Right cardiac atrium (tissue), 5 donors: ENCODE data around the gene IGLL1. TPM values are rescaled to one million over a fixed set of nuclear protein-coding genes. Genes with fewer than 3 reads are reported as not detected.
A peak's percentile ranks its signal among the peaks of the same experiment; 100 is the strongest.

Experiments
- ATAC-seq, 2 donors: fragments of 200-7000 bp; cut with Tn5 transposase; one replicate each; pipeline versions ENCODE4 v1.8.0 to v1.9.1; 2020; ENCODE audit warnings: moderate library complexity in 2 of 2, mild to moderate bottlenecking in 1 of 2
- DNase-seq, 3 donors: peaks; one replicate each; pipeline ENCODE4 v3.0.0-alpha.2; 2020
- H3K27ac ChIP-seq: one replicate; pipeline ENCODE4 v1.5.1; 2013; ENCODE audit warnings: mild to moderate bottlenecking, low read length, control low read depth, moderate library complexity
- H3K27me3 ChIP-seq: one replicate; pipeline ENCODE4 v1.6.1; 2013; ENCODE audit not compliant: control insufficient read depth, insufficient read depth
- H3K4me1 ChIP-seq: one replicate; pipeline ENCODE4 v1.6.1; 2013; ENCODE audit warnings: low read length; ENCODE audit not compliant: control insufficient read depth, insufficient read depth
- H3K4me3 ChIP-seq: one replicate; pipeline ENCODE4 v1.5.1; 2013; ENCODE audit warnings: low read length, control low read depth
- H3K9me3 ChIP-seq: one replicate; pipeline ENCODE4 v1.6.1; 2013; ENCODE audit warnings: low read length; ENCODE audit not compliant: control insufficient read depth
- WGBS: extraction: QIAGEN DNeasy Blood & Tissue Kit; methylation state at CpG from one replicate; pipeline ENCODE4 v1.1.7; 2013; 5-methylcytosine and 5-hydroxymethylcytosine counted together
- intact Hi-C, 4 donors: fragments of 100-400 bp; cut with DNase I; formaldehyde crosslinking; loops; one replicate each; pipeline versions ENCODE4 v1.11.0 to v1.14.0; 2022 to 2023
- polyA plus RNA-seq: library from polyadenylated mRNA; stranded (reverse); fragments of 200-250 nt; gene quantifications from one replicate; pipeline ENCODE4 v1.2.3, GENCODE V29; 2013
- total RNA-seq, 4 donors: library from RNA; stranded (reverse); fragmentation: NEBNext Ultra II Directional; extraction: Animal tissue kit (Norgen Biotek cat#: 25700); gene quantifications; one replicate each; pipeline ENCODE4 v1.2.1, GENCODE V29; 2021
- donor health status: healthy with polysubstance abuse.
- donor health status: DM: no; HTN: yes; CAD: no.
- donor health status: DM: no; HTN: no; CAD: no.
- donor health status: DM: no; HTN: yes; CAD: no; lungs with severe emphysema.
- donor health status: DM: yes; HTN: yes; CAD: no.

IGLL1 gene
- total and polyA plus RNA-seq, 5 donors, result not detected

DNA sequence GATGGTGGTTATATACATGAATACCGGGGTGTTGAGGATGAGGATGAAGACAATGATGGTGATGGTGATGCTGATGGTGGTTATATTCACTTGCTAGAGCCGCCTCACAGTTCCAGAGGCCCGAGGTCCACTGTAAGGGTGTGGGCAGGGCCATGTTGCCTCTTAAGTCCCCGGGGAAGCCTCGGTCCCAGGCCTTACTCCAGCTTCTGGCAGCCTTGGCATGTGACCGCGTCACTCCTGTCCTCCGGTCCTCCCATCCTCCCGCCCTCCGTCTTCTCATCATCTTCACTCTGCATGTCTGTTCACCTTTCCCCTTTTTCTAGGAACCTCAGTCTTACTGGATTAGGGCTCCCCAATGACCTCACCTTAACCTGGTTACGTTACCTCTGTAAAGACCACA, 54.6 kb downstream of the IGLL1 start:
- Histone ChIP-seq H3K27ac (no peak overlapping the region), H3K27me3 (no peaks in the 10 kb centered on the region), H3K4me1 (no peaks in the 10 kb centered on the region), H3K9me3 (no peaks in the 10 kb centered on the region), H3K4me3 (no peak overlapping the region)
- 89% methylated on average over 11 of the region's 11 CpGs for WGBS
- intact Hi-C loops, result loop anchor here in 1 of 4 donors (10.0 kb wide), 1 partner anchor 239 kb away; the partner anchor contains the start of genes C22orf15 and CHCHD10
- ATAC-seq (no peak), DNase-seq (peak in 2 of 3 donors; percentile 32 to 42)

DNA sequence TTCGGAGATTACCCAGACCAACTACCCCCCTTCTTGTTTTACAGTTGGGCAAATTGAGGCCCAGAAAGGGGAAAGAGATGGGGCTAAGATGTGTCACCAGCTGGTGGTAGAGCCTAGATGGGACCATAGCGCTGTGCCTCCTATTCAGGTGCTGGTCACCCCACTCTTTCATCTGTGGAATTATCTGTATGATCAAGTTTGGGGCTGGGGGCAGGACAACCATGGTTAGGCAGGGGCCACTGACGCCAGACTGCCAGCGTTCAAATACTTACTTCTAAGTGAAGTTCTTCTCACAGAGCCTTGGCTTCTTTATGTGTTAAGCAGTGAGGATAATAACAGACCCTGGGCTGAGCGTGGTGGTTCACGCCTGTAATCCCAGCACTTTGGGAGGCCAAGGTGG, 55.9 kb downstream of the IGLL1 start:
- no peaks in the 10 kb centered on the region for H3K27me3 ChIP-seq
- H3K4me3 ChIP-seq, result no peak overlapping the region
- H3K4me1 ChIP-seq, result no peaks in the 10 kb centered on the region
- DNase-seq (peak in 1 of 3 donors; percentile 17), ATAC-seq (no peak)
- 96% methylated on average over 6 of the region's 6 CpGs for WGBS
- intact Hi-C loops, result loop anchor here in 1 of 4 donors (10.0 kb wide), 1 partner anchor 241 kb away; the partner anchor contains the start of genes C22orf15 and CHCHD10
- no peaks in the 10 kb centered on the region for H3K9me3 ChIP-seq
- no peak overlapping the region for H3K27ac ChIP-seq

DNA sequence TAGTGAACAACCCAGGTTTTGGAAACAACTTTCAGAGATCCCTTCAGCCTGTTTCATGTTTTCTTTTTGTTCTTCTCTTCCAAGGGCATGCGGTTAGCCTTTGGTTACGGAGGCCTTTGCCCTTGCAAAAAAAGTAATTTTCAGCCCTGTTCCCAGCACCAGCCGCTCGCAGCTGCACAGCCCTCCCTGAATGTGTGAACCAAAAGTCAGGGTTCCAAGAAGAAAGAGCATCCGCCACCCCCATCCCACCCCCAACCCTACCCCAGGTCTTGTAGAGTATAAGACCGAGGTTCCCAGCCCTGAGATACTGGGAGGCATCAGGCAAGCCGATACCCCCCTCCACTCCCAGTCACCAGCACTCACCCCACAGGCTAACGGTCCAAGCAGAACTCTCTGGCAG, 56.4 kb downstream of the IGLL1 start:
- no peak overlapping the region for H3K27ac ChIP-seq
- H3K4me3 ChIP-seq, result no peak overlapping the region
- ATAC-seq, result no peak
- no peaks in the 10 kb centered on the region for H3K27me3 ChIP-seq
- 91% methylated on average over 8 of the region's 8 CpGs for WGBS
- H3K9me3 ChIP-seq, result no peaks in the 10 kb centered on the region
- H3K4me1 ChIP-seq, result no peaks in the 10 kb centered on the region
- intact Hi-C loops, result loop anchor here in 1 of 4 donors (10.0 kb wide), 1 partner anchor 241 kb away; the partner anchor contains the start of genes C22orf15 and CHCHD10
- DNase-seq, result no peak

Other genes starting within 250 kb of the IGLL1 start
- gene DRICH1, start 52.0 kb upstream of the IGLL1 start, total RNA-seq, result under 1 TPM in 1 of 4 donors, not detected in 3; 0.37 TPM
- gene DRICH1, start 52.0 kb upstream of the IGLL1 start, polyA plus RNA-seq, result 0.09 TPM
- not detected for gene RGL4, start 110.7 kb upstream of the IGLL1 start, total RNA-seq
- 0.45 TPM for gene RGL4, start 110.7 kb upstream of the IGLL1 start, polyA plus RNA-seq
- gene ZNF70, start 170.8 kb upstream of the IGLL1 start, total RNA-seq, result 1 to 10 TPM; 5.6 to 6.3 (median 6.1) TPM
- 1.9 TPM for gene ZNF70, start 170.8 kb upstream of the IGLL1 start, polyA plus RNA-seq
- under 1 TPM in 2 of 4 donors, not detected in 2; 0.40 to 0.41 TPM for gene VPREB3, start 174.1 kb upstream of the IGLL1 start, total RNA-seq
- gene VPREB3, start 174.1 kb upstream of the IGLL1 start, polyA plus RNA-seq, result 0.61 TPM
- gene C22orf15, start 182.7 kb upstream of the IGLL1 start, total RNA-seq, result under 1 TPM in 1 of 4 donors, not detected in 3; 0.21 TPM
- not detected for gene C22orf15, start 182.7 kb upstream of the IGLL1 start, polyA plus RNA-seq
- gene CHCHD10, start 187.7 kb upstream of the IGLL1 start, total RNA-seq, result 1,000 to 10,000 TPM in 3 of 4 donors, 100 to 1,000 TPM in 1; 993 to 1,434 (median 1,175) TPM
- gene CHCHD10, start 187.7 kb upstream of the IGLL1 start, polyA plus RNA-seq, result 1,153 TPM
- 10 to 100 TPM in 2 of 4 donors, 1 to 10 TPM in 2; 2.8 to 15.4 (median 11.5) TPM for gene MMP11, start 192.6 kb upstream of the IGLL1 start, total RNA-seq
- gene MMP11, start 192.6 kb upstream of the IGLL1 start, polyA plus RNA-seq, result 5.9 TPM
- gene SMARCB1, start 206.7 kb upstream of the IGLL1 start, total RNA-seq, result 10 to 100 TPM; 48.8 to 55.9 (median 49.4) TPM
- gene SMARCB1, start 206.7 kb upstream of the IGLL1 start, polyA plus RNA-seq, result 41.1 TPM